Heart right ventricle (tissue), 16 donors: Measurements from ENCODE around the gene TGFBR2. TPM values are rescaled to one million over a fixed set of nuclear protein-coding genes. Genes with fewer than 3 reads are reported as not detected.

Experiments
- ATAC-seq, 8 donors: fragments of 200-7000 bp; cut with Tn5 transposase; one replicate each; pipeline ENCODE4 v1.9.1; 2020; ENCODE audit warnings: mild to moderate bottlenecking in 8 of 8, moderate library complexity in 8 of 8, moderate number of reproducible peaks in 1 of 8
- DNase-seq, 2 donors: peaks; one replicate each; pipeline ENCODE4 v3.0.0-alpha.2; 2020
- H3K27ac ChIP-seq, 10 donors: fragments of 200-600 bp; sonication (generic) in 2 of 10; one replicate each; pipeline versions ENCODE4 v1.5.0 to v1.8.0; 2020 to 2022; ENCODE audit warnings: mild to moderate bottlenecking in 3 of 10
- H3K27me3 ChIP-seq, 7 donors: fragments of 200-600 bp; one replicate each; pipeline ENCODE4 v1.8.0; 2021 to 2022; ENCODE audit warnings: mild to moderate bottlenecking in 2 of 7
- H3K36me3 ChIP-seq, 9 donors: fragments of 200-600 bp; sonication (generic) in 1 of 9; one replicate each; pipeline versions ENCODE4 v1.5.0 to v1.8.0; 2020 to 2022; ENCODE audit warnings: mild to moderate bottlenecking in 2 of 9
- H3K4me1 ChIP-seq, 9 donors: fragments of 200-600 bp; sonication (generic) in 1 of 9; one replicate each; pipeline versions ENCODE4 v1.5.0 to v1.8.0; 2020 to 2022; ENCODE audit warnings: mild to moderate bottlenecking in 4 of 9
- H3K4me3 ChIP-seq, 10 donors: fragments of 200-600 bp; sonication (generic) in 2 of 10; one replicate each; pipeline versions ENCODE4 v1.5.0 to v1.8.0; 2020 to 2022; ENCODE audit warnings: mild to moderate bottlenecking in 7 of 10, moderate library complexity in 2 of 10
- H3K9me3 ChIP-seq, 11 donors: fragments of 200-600 bp in 10 of 11; sonication (generic) in 2 of 11; one replicate each; pipeline versions ENCODE4 v1.5.0 to v1.8.0; 2013 to 2022; ENCODE audit warnings: mild to moderate bottlenecking in 2 of 11, control low read depth in 1 of 11, moderate library complexity in 1 of 11
- CTCF ChIP-seq, 9 donors: fragments of 200-600 bp; sonication (generic) in 2 of 9; IDR thresholded peaks; one replicate each; pipeline versions ENCODE4 v1.5.0 to v1.8.0; 2021 to 2022; ENCODE audit warnings: antibody characterized with exemption in 9 of 9, mild to moderate bottlenecking in 5 of 9, moderate library complexity in 1 of 9
- WGBS, 2 donors: extraction: QIAGEN DNeasy Blood & Tissue Kit; methylation state at CpG; one replicate each; pipeline ENCODE4 v1.1.7; 2013; ENCODE audit warnings: inconsistent platforms in 1 of 2; 5-methylcytosine and 5-hydroxymethylcytosine counted together
- intact Hi-C, 10 donors: fragments of 100-400 bp; cut with DNase I; formaldehyde crosslinking; loops; one replicate each; pipeline versions ENCODE4 v1.11.1 to v1.14.2; 2022
- polyA plus RNA-seq, 2 donors: library from polyadenylated mRNA; stranded (reverse); fragments of 200-250 nt; gene quantifications; one replicate each; pipeline ENCODE4 v1.2.3, GENCODE V29; 2013
- total RNA-seq, 10 donors: library from RNA; stranded (reverse); fragmentation: NEBNext Ultra II Directional in 3 of 10; extraction: Animal tissue kit (Norgen Biotek cat#: 25700) in 3 of 10; gene quantifications; one replicate each; pipeline versions ENCODE4 v1.2.1 to v1.2.4, GENCODE V29; 2021 to 2023
- donor health status: Arrhythmogenic right ventricular cardiomyopathy.
- donor health status: ischemic (EF 13 %, LVEDD 7.1; RV severe dilation, severe dysfunction).
- donor health status: healthy with polysubstance abuse.
- donor health status: DM: no; HTN: yes; CAD: no.
- donor health status: DM: no; HTN: no; CAD: no.
- donor health status: ischemic (EF 25% LVEDD 6.9; RV normal size, moderate dysfunction).
- donor health status: ischemic (EF 25% LVEDD 5.7; RV mildly dilated, moderate dysfunction).
- donor health status: healthy.
- donor health status: DM: yes; HTN: yes; CAD: no.
- donor health status: Ischemic cardiomyopathy.
- donor health status: ischemic (EF 35%, LVEDD 5.7; RV mildly dilated, moderate dysfunction).
- donor health status: nonischemic (EF 11% LVEDD 7.7; RV severe dilation, severe dysfunction).
- donor health status: DM: yes; HTN: yes; CAD: no.
- donor health status: PGD.
- donor health status: ischemic (EF 29% LVEDD 5.4; RV normal size, mild dysfunction).
- donor health status: nonischemic (EF 23%, LVEDD 6.1; RV moderate dilation, normal function).

TGFBR2 gene
- total and polyA plus RNA-seq, 12 donors = 14.6 to 197 (median 82.8) TPM

- H3K4me1 ChIP-seq = peaks cover 24 to 100% (median 100%) of the 10 kb centered on the region in 9 donors
- no peaks in the 10 kb centered on the region for H3K27me3 ChIP-seq
- ATAC-seq = peak in 3 of 8 donors; percentile 6 to 39 (median 18)
- peaks cover 0 to 55% (median 12%) of the 10 kb centered on the region in 9 donors for H3K36me3 ChIP-seq
- peak overlapping the region in 9 of 10 donors; percentile 10 to 86 (median 53) for H3K27ac ChIP-seq
- TF ChIP-seq CTCF (IDR thresholded peaks at IDR 0.05) = no peak
- DNase-seq = no peak
- peaks cover 0 to 3% (median 0%) of the 10 kb centered on the region in 11 donors for H3K9me3 ChIP-seq
- intact Hi-C loops = loop anchor here in 4 of 10 donors (5.0 to 10.0 kb wide), 3 partner anchors 36 to 56 kb away; no protein-coding TSS in a partner anchor
- 75 to 87% methylated on average over 5 of the region's 5 CpGs for WGBS, 2 donors
- no peak overlapping the region for H3K4me3 ChIP-seq
Measured at GRCh38 chr3:30626443-30627180, 20.2 kb downstream of the TGFBR2 start.

- peaks cover 25 to 100% (median 98%) of the 10 kb centered on the region in 9 donors for H3K4me1 ChIP-seq
- H3K27ac ChIP-seq = peak overlapping the region; percentile 11 to 86 (median 66)
- H3K27me3 ChIP-seq = no peaks in the 10 kb centered on the region
- ATAC-seq (no peak), DNase-seq (no peak)
- intact Hi-C loops = loop anchor here in 4 of 10 donors (5.0 to 10.0 kb wide), 3 partner anchors 34 to 54 kb away; no protein-coding TSS in a partner anchor
- peaks cover 0 to 3% (median 0%) of the 10 kb centered on the region in 11 donors for H3K9me3 ChIP-seq
- H3K36me3 ChIP-seq = peaks cover 0 to 64% (median 10%) of the 10 kb centered on the region in 9 donors
- TF ChIP-seq CTCF (IDR thresholded peaks at IDR 0.05) = no peak
- no peak overlapping the region for H3K4me3 ChIP-seq
- 40 to 54% methylated on average over 4 of the region's 4 CpGs for WGBS, 2 donors
Measured at GRCh38 chr3:30628205-30628900, 22.0 kb downstream of the TGFBR2 start.

GRCh38 chr3:30628901-30629590 is 22.6 kb downstream of the TGFBR2 start:
- intact Hi-C loops = loop anchor here in 4 of 10 donors (5.0 to 10.0 kb wide), 3 partner anchors 33 to 53 kb away; no protein-coding TSS in a partner anchor
- Histone ChIP-seq H3K36me3 (peaks cover 0 to 61% (median 5%) of the 10 kb centered on the region in 9 donors), H3K4me1 (peaks cover 30 to 100% (median 100%) of the 10 kb centered on the region in 9 donors), H3K4me3 (no peak overlapping the region), H3K27ac (peak overlapping the region; percentile 11 to 86 (median 66)), H3K27me3 (no peaks in the 10 kb centered on the region), H3K9me3 (peaks cover 0 to 3% (median 0%) of the 10 kb centered on the region in 11 donors)
- WGBS, 2 donors = 63 to 72% methylated on average over 5 of the region's 5 CpGs
- peak in 7 of 9 donors; percentile 31 to 63 (median 50) for TF ChIP-seq CTCF (IDR thresholded peaks at IDR 0.05)
- ATAC-seq (peak; percentile 59 to 87 (median 65)), DNase-seq (peak in 1 of 2 donors; percentile 51)
